Mucosa of descending colon (tissue), 3 donors: ENCODE data around the gene FAM174B. TPM values are rescaled to one million over a fixed set of nuclear protein-coding genes. Genes with fewer than 3 reads are reported as not detected.

Experiments
- ATAC-seq: fragments of 200-7000 bp; cut with Tn5 transposase; one replicate; pipeline ENCODE4 v1.9.1; 2020; ENCODE audit warnings: mild to moderate bottlenecking, moderate library complexity
- DNase-seq, 3 donors: peaks; one replicate each; pipeline ENCODE4 v3.0.0-alpha.2; 2020
- H3K36me3 ChIP-seq: fragments of 200-600 bp; one replicate; pipeline ENCODE4 v1.8.0; 2021; ENCODE audit warnings: low read depth, mild to moderate bottlenecking
- H3K4me1 ChIP-seq: fragments of 200-600 bp; one replicate; pipeline ENCODE4 v1.8.0; 2021; ENCODE audit warnings: low read depth, mild to moderate bottlenecking
- H3K4me3 ChIP-seq: fragments of 200-600 bp; one replicate; pipeline ENCODE4 v1.8.0; 2021; ENCODE audit warnings: mild to moderate bottlenecking
- H3K9me3 ChIP-seq: fragments of 200-600 bp; one replicate; pipeline ENCODE4 v1.8.0; 2021; ENCODE audit warnings: mild to moderate bottlenecking
- CTCF ChIP-seq: fragments of 200-600 bp; IDR thresholded peaks from one replicate; pipeline ENCODE4 v1.8.0; 2022; ENCODE audit warnings: antibody characterized with exemption, mild to moderate bottlenecking
- intact Hi-C, 2 donors: fragments of 100-400 bp; cut with DNase I in 1 of 2; cut with micrococcal nuclease in 1 of 2; formaldehyde crosslinking; loops; one replicate each; pipeline versions ENCODE4 v1.11.0 to v1.11.1; 2022; cut with DNase I, micrococcal nuclease
- total RNA-seq, 3 donors: library from RNA; stranded (reverse); fragmentation: NEBNext Ultra II Directional in 2 of 3; extraction: Animal tissue kit (Norgen Biotek cat#: 25700) in 2 of 3; gene quantifications; one replicate each; pipeline versions ENCODE4 v1.2.1 to v1.2.4, GENCODE V29; 2021 to 2023
- donor health status: DM: no; HTN: no; CAD: no; lungs with moderate emphysema.
- donor health status: DM: no; HTN: no; CAD: no.
- donor health status: DM: no; HTN: yes; CAD: no.

Gene FAM174B
- total RNA-seq, 3 donors from 2014 or later, result 14.7 to 30.5 (median 28.5) TPM

GRCh38 chr15:92661956-92662355 is 6.4 kb upstream of the FAM174B start:
- H3K4me1 ChIP-seq, result no peaks in the 10 kb centered on the region
- no peak for ATAC-seq
- intact Hi-C loops, result no loop called here

GRCh38 chr15:92661069-92661468 is 5.5 kb upstream of the FAM174B start:
- TF ChIP-seq CTCF, result no peak
- DNase-seq (no peak), ATAC-seq (no peak)
- no peak overlapping the region for H3K4me3 ChIP-seq
- intact Hi-C loops, result no loop called here
- H3K36me3 ChIP-seq, result no peaks in the 10 kb centered on the region
- H3K9me3 ChIP-seq, result no peaks in the 10 kb centered on the region
- peaks cover 4% of the 10 kb centered on the region for H3K4me1 ChIP-seq

More at GRCh38 chr15:92661956-92662355, 6.4 kb upstream of the FAM174B start:
- DNase-seq, result no peak
- Histone ChIP-seq H3K9me3 (no peaks in the 10 kb centered on the region), H3K36me3 (no peaks in the 10 kb centered on the region), H3K4me3 (no peak overlapping the region)
- no peak for TF ChIP-seq CTCF

GRCh38 chr15:92657486-92657885 is 1.9 kb upstream of the FAM174B start:
- Histone ChIP-seq H3K4me3 (no peak overlapping the region), H3K36me3 (no peaks in the 10 kb centered on the region), H3K9me3 (no peaks in the 10 kb centered on the region), H3K4me1 (peaks cover 17% of the 10 kb centered on the region)
- DNase-seq (no peak), ATAC-seq (no peak)
- TF ChIP-seq CTCF, result no peak
- intact Hi-C loops, result no loop called here

GRCh38 chr15:92656089-92656488 is 514 bp upstream of the FAM174B start:
- no peak for ATAC-seq
- H3K4me3 ChIP-seq, result no peak overlapping the region
- TF ChIP-seq CTCF, result no peak
- H3K4me1 ChIP-seq, result peaks cover 17% of the 10 kb centered on the region
- H3K9me3 ChIP-seq, result no peaks in the 10 kb centered on the region
- no peak for DNase-seq
- no peaks in the 10 kb centered on the region for H3K36me3 ChIP-seq
- intact Hi-C loops, result no loop called here

- no peaks in the 10 kb centered on the region for H3K36me3 ChIP-seq
- H3K4me1 ChIP-seq, result peaks cover 17% of the 10 kb centered on the region
- DNase-seq (peak in 1 of 3 donors; percentile 29), ATAC-seq (no peak)
- H3K9me3 ChIP-seq, result no peaks in the 10 kb centered on the region
- TF ChIP-seq CTCF, result no peak
- intact Hi-C loops, result no loop called here
- no peak overlapping the region for H3K4me3 ChIP-seq
Measured at GRCh38 chr15:92654662-92655061, 913 bp downstream of the FAM174B start.
